Glomerular endothelial cell (primary cell): ENCODE measurements around the gene USP9Y. TPM values are rescaled to one million over a fixed set of nuclear protein-coding genes. Genes with fewer than 3 reads are reported as not detected.

Experiments
- DNase-seq: peaks from one replicate; pipeline ENCODE4 v3.0.0-alpha.2; 2011; ENCODE audit warnings: low read depth, low spot score; ENCODE audit errors: extremely low read depth
- total RNA-seq: library from RNA; depleted of rRNA; stranded (reverse); fragments of >200 nt; gene quantifications from 2 replicates; pipeline ENCODE4 v1.2.3, GENCODE V29; 2015

Gene USP9Y
- total RNA-seq, 1 donor from 2014 or later: not detected

DNA sequence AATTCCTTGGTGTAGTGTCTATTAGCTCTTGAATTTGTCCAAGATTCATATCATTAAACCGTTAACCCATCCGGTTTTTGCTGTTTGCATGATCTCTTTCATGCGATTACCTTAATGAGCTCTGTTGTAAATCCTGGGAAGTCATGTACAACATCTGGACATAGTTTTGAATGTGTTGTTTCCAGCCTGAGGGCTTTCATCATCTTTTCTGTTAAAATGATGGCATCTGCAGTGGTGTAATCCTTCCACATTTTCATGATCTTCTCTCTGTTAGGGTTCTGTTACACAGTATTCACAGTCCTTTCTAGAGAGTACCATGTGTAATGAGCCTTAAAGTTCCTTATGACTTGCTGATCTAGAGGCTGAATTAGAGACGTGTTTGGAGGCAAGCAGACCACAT lies 64.9 kb downstream of the USP9Y start:
- no peak for DNase-seq

GRCh38 chrY:12784521-12784920 lies 83.5 kb downstream of the USP9Y start:
- no peak for DNase-seq

DNA sequence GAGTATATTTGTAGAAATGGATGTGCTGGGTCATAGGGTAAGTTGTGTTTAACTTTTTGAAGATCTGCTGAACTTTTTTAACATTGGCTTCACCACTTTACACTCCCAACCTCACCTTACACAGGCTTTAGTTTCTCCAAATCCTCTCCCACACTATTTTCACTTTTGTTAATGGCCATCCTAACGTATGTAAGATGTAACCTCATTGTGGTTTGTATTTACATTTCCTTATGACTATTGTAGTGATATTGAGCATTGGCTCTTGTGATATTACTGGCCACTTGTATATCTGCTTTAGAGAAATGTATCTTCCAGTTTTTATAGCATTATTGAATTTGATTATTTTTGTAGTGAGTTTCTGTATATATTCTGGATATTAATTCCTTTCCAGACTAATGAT lies 93.0 kb downstream of the USP9Y start:
- no peak for DNase-seq

DNA sequence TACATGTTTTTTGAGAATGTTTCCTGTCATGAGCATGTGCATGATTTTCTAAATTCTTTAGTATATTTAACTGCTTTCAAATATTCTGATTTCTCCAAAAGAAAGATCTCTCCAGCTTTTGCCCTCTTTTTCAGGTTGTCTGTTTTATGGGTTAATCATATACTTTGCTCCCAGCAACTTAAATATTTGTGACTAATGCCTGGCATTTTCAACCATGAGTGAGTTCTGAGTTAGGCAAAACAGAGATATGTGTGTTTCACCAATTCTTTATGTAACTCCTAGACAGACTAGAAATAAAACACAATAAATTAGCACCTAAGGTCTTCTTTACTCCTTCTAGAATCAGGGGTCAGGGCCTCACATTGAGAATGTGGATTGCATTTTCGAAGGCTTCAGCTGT lies 107.0 kb downstream of the USP9Y start:
- no peak for DNase-seq

- no peak for DNase-seq
Observed at GRCh38 chrY:12809034-12809433, 108.0 kb downstream of the USP9Y start.

DNA sequence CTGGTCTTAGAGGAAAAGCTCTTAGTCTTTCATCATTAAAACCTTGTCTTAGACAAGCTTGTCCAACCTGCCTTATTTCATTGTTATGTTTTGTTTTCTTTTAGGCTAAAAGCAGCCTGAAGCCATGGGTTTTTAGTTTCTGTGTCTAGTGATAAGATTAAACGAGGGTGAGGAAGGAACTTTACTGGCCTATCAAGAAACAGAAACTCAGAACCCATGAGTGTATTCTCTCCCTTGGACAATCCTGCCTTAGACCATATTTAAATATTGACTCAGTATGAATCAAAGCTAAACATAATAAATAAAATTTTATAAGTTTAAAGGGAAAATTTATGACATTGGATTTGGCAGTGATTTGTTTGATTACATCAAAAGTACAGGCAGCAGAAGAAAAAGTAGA lies 122.4 kb downstream of the USP9Y start:
- no peak for DNase-seq

DNA sequence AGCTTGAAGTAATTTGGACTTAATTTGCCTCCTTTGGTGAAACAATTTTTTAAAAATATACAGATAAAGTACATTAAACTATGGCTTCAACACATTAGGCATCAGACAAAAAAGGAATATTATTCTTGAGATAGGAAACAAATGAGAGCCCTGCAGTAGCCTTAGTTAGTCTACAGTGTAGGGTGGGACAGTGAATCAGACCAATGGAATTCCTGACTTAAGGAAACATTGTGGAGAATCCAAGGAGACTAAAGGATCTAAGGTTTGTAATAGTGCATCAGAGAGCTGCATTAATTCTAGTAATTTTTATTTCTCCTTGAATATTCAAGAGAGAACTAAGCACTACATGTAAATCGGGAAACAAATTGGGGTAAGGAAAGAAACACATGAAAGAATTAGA lies 125.8 kb downstream of the USP9Y start:
- no peak for DNase-seq

DNA sequence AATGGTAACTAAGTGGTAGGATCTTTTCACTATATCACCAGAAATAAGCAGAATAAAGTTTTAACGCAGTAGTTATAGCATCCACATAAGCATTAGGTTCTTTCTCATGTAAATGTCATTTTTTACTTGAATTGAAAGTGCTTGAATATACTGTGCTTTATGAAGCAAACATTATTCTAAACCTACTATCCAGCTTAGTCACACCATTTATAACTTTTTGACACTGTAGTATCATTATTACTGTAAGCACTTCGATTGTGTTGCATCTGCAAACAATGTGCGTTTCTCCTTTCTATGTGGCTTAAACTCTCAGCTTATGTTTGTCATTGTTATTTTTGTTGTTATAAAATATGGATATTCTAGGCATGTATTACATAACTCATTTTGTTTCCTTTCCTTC lies 132.3 kb downstream of the USP9Y start:
- no peak for DNase-seq

GRCh38 chrY:12837550-12837949 lies 136.5 kb downstream of the USP9Y start:
- no peak for DNase-seq

- DNase-seq: no peak
Observed at GRCh38 chrY:12841368-12841767, 140.3 kb downstream of the USP9Y start.

DNA sequence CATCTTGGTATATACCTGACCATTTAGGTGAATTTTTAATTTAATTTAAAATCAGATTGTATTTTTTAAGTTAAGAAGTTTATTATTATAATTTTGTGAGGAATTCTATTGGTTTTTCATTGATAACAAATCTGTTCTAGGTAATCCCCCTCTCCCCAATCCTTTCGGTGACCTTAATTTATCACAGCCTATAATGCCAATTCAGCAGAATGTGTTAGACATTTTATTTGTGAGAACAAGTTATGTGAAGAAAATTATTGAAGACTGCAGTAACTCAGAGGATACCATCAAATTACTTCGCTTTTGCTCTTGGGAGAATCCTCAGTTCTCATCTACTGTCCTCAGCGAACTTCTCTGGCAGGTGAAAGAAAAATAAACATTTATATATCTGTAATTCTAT lies 145.8 kb downstream of the USP9Y start:
- DNase-seq: no peak

- no peak for DNase-seq
Observed at GRCh38 chrY:12855791-12856275, 154.8 kb downstream of the USP9Y start.

GRCh38 chrY:12867960-12868359 lies 166.9 kb downstream of the USP9Y start:
- DNase-seq: no peak

DNA sequence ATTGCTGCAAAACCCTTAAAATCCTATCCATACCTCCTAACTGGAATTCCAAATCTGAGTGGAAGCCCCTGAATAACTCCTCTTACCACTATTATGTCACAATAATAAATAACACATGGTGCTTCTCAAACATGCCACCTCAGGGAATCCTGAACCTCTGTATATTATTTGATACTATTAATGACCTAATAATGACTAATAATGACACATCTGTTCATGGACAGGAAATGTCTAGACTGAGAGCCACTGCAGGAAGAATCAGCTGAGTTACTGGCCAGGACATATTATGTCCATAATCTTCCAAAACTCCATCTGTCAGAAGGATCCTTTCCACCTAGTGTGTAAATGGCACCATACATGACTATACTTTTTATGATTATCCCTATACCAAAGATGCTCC lies 195.9 kb downstream of the USP9Y start:
- DNase-seq: no peak

DNA sequence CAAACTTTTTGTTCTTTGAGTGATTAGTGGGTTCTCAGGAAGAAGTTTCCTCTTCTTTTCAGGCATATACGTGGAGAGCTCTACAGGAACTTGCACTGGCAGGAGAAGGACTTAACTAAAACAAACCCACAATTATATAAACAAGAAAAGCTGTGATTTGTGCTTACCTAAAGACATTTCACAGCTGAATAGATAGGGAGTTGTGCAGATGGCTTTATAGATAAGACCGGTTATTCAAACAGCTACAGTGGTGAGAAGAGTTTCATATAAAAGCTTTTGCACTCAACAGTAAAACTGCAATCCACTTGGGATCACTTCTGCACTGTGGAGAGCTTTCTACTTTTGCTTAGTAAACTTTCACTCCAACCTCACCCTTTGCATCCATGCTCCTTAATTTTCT lies 197.6 kb downstream of the USP9Y start:
- DNase-seq: no peak

- no peak for DNase-seq
Observed at GRCh38 chrY:12904618-12905516, 203.8 kb downstream of the USP9Y start, which contains the start of gene DDX3Y. TSS of gene DDX3Y (plus strand) at chrY:12904868. CDS start at chrY:12904937, 69 bp downstream.

GRCh38 chrY:12905517-12905872 lies 204.5 kb downstream of the USP9Y start:
- no peak for DNase-seq

DNA sequence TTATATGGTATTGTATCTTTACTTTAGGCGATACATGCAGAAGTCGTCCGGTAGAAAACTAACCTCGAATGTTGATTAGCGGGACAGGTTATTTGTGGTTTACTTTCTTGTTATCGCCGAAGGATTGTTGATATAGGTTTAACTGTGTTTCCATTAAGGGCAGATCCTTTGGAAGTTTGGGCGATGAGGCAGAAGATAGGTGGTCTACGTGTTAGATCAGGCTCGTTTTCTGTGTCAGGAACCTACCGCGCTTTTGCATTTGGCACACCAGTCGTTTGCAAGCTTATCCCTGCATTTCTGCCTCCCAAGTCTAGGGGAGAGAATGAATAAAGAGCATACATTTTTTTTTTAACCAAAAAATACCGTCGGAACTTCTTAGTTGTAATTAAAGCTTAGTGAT lies 204.9 kb downstream of the USP9Y start:
- no peak for DNase-seq

Other genes with a start within 250 kb of the USP9Y start
- not detected in 2 replicates for gene DDX3Y, start 203.6 kb downstream of the USP9Y start, total RNA-seq